ENCODE data around the gene TPH1.

The TPH1 gene

GRCh38 chr11:18046116-18046777 lies at the start of gene TPH1:
Gene TPH1, minus strand, starts transcription at chr11:18046269. Its CDS starts 5,507 bp downstream, at chr11:18040762.
- no peak for DNase-seq

GRCh38 chr11:18093959-18094358 lies 47.9 kb upstream of the TPH1 start:
- DNase-seq = no peak

- no peak for DNase-seq
Observed at GRCh38 chr11:18091731-18092130, 45.7 kb upstream of the TPH1 start.

GRCh38 chr11:18088966-18089365 lies 42.9 kb upstream of the TPH1 start:
- no peak for DNase-seq

DNA sequence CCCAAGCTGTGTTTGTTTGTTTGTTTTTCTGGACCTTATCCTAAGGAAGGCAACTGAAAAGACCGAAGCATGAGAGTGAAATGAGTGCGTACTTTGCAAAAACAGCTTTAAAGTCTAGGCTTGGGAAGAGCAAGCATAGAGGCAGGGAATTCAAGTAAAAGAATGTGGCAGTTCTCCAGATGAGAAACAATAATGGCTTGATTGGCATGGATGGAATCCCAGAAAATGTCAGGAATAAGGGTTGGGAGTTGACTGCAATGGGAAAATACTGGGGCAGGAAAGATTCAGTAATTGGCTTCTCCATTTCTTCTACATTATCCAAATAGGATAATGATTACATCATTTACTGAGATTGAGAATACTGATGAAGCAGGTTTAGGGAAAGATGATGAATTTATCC lies 42.3 kb upstream of the TPH1 start:
- no peak for DNase-seq

DNA sequence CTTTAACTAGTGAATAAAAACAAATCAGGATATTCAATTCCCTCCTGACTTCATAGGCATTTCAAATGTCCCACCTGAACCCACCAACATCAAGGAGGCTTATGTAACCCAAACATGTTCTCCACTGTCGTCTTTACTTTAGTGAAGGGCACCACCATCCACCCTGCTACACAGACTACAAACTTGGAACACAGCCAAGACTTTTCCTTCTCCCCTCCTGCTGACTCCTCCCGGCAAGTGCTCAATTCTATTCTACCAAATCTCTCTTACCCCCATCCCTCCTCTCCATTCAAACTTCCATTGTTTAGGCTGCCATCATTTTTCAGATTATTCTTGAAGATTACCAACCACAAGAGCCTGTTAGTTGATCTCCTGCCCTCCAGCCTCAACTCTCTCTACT lies 35.5 kb upstream of the TPH1 start:
- DNase-seq = no peak

GRCh38 chr11:18080451-18080850 lies 34.4 kb upstream of the TPH1 start:
- no peak for DNase-seq

GRCh38 chr11:18078909-18079308 lies 32.8 kb upstream of the TPH1 start:
- no peak for DNase-seq

DNA sequence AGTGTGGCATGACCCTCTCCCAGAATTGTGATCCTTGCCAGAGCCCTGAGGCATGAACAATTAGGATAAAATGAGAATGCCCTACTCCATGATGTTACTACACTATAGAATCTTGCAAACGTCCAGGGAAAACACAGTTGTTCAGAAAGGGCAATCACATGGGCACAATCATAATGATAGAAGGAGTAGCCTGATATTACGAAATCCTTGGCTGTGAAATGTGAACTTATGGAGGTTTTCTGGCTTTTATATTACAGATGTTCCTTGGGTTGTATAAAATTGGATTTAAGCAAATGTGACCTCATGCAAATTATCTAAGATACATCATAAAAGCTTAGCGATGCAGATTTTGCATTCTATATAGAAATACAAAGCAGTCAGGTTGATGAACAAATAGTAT lies 29.4 kb upstream of the TPH1 start:
- DNase-seq = no peak

- no peak for DNase-seq
Observed at GRCh38 chr11:18071098-18071705, 25.1 kb upstream of the TPH1 start.

DNA sequence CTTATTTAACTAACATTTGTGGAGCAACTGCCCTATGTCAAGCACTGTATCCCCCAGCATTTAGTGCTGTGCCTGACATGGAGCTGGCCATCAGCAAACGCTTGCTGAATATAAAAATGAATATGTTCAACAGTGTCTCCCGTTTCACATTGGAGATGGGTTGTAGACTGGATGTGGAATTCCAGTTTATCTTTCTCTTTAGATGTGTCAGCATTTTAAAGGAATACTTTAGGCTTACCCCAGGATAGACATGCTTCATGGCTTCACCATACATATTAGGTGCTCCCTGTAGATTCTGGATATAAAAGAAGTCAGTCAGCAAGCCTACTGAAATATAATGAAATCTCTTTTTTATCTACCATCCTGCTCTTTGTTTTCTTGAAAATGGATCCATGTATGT lies 21.3 kb upstream of the TPH1 start:
- DNase-seq = no peak

- no peak for DNase-seq
Observed at GRCh38 chr11:18066626-18067025, 20.6 kb upstream of the TPH1 start.

DNA sequence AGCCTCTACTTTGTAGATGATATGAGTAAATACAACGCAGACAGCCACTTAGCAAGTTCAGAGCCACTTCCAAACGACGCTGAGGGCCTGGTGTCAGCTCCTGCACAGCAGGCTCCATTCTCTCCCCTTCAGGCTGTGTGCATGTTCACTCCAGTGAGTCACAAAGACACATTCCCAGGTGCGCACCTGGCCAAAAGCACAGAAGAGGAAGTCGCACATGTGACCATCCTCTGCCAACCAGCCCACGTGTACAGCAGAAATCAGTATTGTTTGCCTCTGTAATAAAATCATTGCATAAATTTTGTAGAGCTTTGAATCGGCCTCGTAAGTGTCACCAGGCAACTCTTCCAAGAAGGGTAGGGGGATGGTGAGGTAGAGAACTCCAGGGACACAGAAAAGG lies 19.5 kb upstream of the TPH1 start:
- DNase-seq = peak; percentile 15

DNA sequence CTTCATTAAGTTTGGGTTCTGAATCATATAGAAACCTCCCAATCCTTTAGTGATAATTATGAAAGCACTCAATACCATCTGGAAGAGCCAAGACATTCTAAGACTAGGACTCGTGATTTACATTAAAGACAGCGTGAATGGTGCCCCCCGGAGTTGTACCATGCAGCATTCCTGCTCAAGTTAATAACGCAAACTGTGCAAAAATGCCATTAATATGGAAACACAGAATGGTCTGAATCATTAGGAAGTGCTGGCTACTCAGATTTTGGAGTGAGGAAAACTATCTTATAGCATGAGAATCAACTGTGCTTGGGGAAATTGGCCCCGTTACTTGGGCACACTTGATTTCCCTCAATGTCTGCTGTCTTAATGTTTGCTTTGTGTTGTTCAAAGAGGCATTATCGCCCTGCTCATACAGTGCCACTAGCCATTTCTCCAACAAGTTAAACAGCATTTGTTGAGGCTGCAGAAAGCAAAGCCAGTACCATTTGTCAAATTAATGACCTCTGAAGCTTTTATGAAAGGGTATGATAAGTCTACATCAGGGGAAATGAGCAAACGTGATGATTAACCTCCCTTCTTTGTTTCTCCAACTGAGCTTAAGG lies 18.5 kb upstream of the TPH1 start:
- no peak for DNase-seq

DNA sequence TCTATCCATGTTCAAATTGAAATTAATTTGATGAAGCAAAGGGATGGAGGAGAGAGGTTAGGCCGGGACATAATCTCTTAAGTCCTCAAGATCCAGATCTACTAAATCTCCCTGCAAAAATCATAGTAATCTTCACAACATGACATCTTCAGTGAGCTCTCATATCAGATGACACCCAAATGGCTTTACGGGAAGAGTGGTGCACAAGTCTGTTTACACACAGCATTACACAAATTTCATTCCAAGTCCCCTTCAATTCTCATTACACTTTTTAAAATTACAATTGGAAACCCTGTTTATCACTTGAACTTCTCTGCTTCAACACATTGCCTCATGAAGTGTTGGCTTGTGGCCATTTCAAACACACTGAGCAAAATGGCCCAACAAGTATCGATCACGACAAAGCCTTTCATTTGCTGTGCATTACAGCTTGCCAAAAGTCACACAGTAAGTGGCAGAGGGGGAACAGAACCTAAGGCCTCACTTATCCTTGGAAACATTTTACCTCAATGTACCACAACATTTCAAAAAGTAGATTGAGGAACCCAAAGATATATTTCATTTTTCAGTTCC lies 17.9 kb upstream of the TPH1 start:
- peak; percentile 54 for DNase-seq

DNA sequence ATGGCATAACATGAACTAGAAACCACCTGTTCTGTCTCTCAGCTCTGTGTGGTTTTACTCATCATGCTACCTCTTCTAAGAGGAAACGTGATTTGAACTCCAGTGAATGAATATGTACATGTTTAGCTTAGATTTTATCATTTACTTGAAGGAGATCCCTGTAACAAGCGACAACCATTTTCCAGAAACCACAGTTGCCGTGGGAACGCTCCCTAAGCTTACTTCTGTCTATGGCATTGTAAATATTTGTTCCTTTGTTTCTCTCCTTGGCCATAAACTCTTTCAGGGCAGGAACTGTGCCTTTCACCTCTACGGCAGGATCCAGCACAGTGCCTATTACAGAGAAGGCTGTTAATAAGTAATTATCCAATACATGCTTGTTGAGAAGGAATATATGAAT lies 17.1 kb upstream of the TPH1 start:
- DNase-seq = no peak

- no peak for DNase-seq
Observed at GRCh38 chr11:18061351-18061750, 15.3 kb upstream of the TPH1 start.

DNA sequence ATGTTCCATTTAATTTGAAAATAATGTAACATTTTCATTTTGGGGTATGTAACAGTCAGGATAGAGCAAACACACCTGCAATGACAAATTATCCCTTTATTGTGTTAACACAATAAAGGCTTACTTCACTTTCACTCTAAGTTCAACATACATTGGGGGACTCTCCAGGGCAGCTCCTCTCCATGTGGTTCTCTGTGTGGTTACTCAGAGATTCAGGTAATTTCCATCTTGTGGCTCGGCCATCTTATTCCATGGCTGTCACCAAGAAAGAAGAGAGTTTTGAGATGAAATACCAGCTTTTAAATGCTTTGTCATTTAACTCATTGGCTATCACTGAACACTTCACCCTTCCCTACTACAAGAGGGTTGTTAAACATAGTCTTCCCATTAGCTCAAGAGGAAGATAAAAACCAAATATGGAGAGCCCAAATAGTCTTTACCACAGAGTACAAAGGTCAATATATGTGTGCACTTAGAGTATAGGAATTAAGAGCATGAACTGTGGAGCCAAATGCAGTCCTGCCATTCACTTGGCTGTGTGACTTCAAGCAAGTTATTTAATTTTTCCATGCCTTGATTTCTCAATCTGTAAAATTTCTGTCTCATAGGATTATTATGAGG lies 10.6 kb upstream of the TPH1 start:
- DNase-seq = no peak

- no peak for DNase-seq
Observed at GRCh38 chr11:18054511-18055103, 8.5 kb upstream of the TPH1 start.

- no peak for DNase-seq
Observed at GRCh38 chr11:18050848-18051247, 4.8 kb upstream of the TPH1 start.

DNA sequence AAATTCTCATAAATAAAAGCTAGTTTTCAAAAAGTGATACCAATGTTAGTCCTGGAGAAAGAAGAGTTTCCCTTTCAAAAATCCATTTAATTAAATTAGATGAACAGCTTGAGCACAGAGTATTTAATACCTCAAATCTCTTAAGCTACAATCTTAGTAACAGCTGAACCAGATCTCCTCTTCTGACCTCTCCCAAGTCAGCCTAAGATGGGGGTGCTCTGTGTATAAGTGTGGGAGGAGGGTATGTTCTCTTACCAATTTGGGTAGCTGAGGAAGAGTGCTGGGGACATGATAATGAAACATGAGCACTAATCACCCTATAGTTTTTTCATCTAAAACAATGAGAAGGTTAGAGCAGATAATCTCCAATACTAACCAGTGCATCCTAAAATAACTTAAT lies 9.6 kb downstream of the TPH1 start:
- no peak for DNase-seq

- no peak for DNase-seq
Observed at GRCh38 chr11:18027475-18027874, 18.6 kb downstream of the TPH1 start.

DNA sequence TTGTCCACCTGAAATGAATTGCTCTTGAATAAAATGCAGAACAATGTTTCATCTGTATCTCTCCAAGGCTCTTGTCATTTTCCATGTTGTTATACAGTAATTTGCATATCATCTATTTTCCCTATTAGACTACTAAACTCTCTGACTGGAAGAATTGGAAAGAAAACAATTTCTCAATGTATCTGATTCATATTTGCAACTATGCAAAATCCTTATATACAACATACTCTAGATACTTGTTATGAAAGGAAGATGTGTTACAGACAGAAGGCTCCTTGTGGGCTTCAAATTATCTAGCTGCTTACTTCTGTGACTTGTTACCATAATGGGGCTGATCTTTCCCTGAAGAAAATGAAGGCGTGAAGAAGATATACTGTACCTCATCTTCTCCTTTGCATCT lies 23.6 kb downstream of the TPH1 start:
- no peak for DNase-seq
